GM18499 (cell line): ENCODE results near the gene ANKRD10.
A peak's percentile ranks its signal among the peaks of the same experiment; 100 is the strongest.

Experiments
- ATAC-seq: cut with Tn5 transposase; IDR thresholded peaks from one replicate; pipeline ENCODE4 v1.9.1; 2021; ENCODE audit warnings: moderate number of reproducible peaks; ENCODE audit not compliant: insufficient read depth, unreplicated experiment

The ANKRD10 gene

DNA sequence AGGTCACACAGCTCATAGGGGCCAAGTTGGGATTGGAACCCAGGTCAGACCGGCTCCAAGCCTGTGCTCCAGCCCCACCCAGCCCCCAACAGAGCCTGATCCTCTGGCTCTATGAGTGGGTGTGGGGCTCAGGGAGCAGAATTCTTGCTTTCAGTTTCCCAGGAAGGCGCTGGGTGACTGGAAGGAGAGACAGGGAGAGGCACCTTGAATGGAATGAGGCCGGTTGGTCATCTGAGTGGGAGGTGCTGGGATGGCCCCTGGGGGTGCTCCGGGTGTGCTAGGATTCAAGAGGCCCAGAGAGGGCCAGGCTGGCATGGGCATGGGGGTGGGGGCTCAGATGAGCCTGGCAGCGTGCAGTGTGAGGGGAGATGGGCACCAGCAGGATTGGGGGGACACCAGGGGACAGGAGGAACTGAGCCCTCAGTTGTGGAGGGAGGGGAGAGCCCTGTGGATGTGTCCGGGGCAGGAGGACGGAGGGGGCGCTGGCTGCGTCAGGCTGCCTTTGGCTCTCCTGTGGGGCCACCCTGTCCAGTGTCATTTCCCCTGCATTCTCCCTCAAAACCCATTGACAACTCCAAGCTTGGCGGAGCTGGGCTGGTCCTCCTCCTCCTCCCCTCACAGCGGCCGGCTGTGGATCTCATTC lies 31.2 kb upstream of the ANKRD10 start:
- ATAC-seq, result no peak

DNA sequence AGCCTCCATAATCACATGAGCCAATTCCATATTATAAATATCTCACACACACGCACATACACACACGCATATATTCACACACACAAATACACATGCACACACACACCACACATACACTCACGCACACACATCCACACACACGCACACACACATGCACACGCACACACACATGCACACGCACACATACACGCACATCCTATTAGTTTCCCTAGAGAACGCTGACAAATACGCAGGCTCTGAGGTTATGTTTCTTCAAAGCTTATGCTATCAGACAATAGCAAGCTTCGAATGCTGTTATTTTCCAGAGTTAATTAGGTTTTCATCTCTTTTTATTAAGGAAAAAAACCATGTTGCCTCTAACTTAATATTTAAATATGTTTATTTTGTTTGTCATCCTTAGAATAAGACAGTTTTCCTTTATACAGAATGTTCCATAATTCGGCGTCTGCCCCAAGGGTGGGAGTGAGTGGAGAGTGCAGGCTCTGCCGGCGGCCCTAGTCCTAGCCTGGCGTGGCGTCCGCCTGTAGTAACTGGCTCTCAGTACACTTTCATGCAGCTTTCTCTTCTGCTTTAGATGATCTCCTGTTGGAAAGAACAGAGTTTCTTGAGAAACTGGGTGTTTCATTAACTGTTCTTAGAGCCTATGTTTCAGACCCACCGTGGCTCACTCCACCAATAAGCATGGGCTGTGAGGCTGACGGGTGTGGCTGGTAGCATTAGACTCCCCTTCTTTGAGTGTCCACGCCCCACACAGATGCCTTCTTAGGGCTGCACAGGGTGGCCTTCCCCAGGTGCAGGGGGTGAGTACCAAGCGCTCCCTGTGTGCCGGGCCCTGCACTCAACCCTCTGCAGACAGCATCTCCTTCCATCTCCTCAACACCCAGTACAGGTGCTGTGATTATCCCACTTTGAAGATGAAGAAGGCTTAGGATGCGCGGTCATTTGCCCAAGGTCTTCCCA lies 30.4 kb upstream of the ANKRD10 start:
- no peak for ATAC-seq

DNA sequence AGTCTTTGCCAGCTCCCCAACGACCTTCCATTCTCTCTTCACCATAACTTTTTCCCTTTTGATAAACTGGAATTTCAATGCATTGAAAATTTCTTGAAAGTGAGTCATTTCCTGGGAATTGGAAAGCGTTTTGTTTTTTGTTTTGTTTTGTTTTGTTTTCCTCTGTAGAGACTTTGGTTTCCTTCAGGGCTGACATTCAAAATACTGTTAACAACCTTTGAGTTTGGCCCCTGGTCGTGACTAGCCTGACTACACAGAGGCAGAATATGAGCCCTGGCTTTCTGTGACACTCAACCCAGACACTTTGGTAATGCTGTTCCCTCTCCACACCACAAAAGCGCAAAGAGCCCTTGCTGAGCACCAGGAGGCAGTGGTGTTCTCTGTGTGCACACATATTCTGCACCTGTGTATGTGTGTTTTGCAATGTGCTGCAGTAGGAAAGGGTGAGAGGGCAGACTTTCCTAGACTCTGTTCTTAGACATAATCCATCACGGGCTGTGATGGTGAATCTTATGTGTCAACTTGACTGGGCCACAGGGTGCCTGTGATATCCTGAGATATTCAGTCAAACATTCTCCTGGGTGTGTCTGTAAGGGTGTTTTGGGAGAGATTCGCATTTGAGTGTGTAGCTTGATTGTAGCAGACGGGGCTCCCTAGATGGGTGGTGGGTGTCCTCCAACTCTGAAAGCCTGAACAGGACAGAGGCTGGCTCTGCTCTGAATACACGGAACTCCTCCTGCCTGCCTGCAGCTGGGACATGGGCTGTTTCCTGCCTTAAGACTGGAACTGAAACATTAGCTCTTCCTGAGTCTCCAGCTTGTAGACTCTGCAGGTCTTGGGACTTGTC lies 29.5 kb upstream of the ANKRD10 start:
- peak; percentile 55 for ATAC-seq

DNA sequence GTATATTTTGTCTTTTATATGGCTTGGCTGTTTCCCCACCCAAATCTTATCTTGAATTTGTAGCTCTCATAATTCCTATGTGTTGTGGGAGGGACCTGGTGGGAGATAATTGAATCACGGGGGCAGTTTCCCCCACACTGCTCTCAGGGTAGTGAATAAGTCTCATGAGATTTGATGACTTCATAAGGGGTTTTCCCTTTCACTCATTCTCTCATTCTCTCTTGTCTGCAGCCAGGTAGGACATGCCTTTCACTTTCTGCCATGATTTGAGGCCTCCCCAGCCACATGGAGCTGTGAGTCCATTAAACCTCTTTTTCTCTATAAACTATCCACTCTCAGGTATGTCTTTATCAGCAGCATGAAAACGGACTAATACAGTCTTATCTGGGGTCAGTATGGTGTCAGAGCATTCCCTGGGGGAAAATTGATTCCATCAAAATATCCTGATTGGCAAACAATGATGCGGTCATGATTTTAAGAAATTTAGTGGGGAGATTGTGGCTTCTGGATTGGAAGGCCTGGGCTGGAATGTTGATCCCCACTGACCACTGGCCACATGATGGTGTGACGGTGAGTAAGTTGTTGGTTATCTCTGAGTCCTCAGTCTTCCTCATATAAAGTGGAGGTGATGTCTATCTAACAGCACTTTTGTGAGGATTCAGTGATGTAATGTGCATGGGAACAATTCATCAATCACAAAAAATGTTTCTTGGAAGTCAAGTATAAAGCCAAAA lies 27.5 kb upstream of the ANKRD10 start:
- ATAC-seq, result peak; percentile 61

DNA sequence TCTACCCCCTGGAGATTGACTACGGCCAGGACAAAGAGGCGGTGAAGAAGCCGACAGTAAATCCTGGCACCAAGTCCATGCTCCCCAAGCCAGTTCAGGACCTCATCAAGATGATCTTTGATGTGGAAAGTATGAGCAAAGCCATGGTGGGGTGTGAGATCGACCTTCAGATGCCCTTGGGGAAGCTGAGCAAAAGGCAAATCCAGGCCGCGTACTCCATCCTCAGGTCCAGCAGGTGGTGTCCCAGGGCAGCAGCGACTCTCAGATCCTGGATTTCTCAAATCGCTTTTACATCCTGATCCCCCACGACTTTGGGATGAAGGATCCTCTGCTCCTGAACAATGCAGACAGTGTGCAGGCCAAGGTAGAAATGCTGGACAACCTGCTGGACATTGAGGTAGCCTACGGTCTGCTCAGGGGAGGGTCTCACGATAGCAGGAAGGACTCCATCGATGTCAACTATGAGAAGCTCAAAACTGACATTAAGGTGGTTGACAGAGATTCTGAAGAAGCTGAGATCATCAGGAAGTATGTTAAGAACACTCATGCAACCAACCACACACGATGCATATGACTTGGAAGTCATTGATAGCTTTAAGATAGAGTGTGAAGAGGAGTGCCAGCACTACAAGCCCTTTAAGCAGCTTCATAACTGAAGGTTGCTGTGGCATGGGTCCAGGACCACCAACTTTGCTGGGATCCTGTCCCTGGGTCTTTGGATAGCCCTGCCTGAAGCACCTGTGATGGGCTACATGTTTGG lies 24.0 kb upstream of the ANKRD10 start:
- ATAC-seq, result no peak

DNA sequence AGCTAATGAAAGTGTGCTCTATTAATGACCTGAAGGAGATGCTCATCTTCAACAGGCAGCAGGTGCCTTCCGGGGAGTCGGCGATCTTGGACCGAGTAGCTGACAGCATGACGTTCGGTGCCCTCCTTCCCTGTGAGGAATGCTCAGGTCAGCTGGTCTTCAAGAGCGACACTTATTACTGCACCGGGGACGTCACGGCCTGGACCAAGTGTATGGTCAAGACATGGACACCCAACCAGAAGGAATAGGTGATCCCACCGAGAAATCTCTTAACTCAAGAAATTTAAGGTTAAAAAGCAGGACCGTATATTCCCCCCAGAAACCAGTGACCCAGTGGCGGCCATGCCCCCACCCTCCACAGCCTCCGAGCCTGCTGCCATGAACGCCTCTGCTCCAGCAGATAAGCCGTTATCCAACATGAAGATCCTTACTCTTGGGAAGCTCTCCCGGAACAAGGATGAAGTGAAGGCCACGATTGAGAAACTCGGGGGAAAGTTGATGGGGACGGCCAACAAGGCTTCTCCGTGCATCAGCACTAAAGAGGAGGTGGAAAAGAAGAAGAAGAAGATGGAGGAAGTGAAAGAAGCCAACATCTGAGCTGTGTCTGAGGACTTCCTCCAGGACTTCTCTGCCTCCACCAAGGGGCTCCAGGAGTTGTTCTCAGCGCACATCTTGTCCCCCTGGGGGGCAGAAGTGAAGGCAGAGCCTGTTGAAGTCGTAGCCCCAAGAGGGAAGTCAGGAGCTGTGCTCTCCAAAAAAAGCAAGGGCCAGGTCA lies 22.8 kb upstream of the ANKRD10 start:
- ATAC-seq, result no peak

DNA sequence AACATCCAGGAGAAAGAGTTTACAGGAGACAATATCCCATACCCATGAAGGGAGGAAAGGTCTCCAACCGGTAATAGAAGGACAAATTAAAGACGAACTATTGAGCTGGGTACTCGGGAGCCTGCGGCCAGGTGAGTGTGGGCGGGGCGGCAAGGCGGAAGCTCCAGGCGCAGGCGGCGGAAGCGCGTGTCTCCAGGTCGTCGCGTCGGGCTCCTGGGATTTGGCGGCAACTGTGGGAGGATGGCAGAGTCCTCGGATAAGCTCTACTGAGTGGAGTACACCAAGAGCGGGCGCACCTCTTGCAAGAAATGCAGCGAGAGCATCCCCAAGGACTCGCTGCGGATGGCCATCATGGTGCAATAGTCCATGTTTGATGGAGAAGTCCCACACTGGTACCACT lies 21.6 kb upstream of the ANKRD10 start:
- ATAC-seq, result no peak

DNA sequence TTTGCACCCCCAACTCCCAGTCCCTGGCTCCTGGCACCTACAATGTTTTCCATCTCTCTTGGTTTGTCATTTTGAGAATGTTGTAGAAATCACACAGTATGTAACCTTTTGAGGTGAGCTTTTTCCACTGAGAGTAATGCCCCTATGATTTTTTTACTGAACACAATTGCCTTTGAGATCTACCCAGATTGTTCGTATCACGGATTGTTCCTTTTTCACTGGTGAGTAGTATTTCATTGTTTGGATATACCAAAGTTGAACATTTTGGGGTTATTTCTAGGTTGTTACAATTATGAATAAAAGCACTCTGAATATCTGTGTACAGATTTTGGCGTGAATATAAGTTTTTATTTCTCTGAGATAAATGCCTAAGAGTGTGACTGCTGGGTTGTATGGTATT lies 17.7 kb upstream of the ANKRD10 start:
- ATAC-seq, result no peak

DNA sequence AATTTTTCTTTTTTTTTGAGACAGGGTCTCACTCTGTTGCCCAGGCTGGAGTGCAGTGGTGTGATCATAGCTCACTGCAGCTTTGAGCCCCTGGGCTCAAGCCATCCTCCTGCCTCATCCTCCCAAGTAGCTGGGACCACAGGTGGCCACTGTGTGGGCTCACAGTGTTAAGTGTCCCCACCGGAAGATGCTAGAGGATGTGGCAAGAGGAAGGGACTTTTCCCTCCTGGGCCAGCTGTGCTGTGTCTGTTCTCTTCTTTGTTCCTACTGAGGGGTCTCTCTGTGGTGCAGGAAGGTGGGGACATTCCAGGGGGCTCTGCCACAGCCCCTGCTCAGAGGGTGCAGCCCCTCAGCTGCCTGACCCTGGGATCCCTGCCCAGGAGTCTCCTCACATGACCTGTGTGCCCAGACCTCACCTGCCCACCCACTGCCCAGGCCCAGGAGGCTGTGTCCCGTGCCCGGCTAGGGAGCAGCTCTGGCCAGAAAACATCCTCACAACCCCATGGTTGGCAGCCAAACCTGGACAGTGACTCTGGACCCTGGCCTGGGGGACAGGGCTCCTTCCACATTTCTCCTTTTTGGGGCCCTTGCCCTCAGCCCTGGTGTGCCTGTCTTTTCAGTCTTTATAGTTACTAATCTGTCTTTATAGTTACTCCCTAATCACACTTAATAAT lies 14.4 kb upstream of the ANKRD10 start:
- no peak for ATAC-seq

DNA sequence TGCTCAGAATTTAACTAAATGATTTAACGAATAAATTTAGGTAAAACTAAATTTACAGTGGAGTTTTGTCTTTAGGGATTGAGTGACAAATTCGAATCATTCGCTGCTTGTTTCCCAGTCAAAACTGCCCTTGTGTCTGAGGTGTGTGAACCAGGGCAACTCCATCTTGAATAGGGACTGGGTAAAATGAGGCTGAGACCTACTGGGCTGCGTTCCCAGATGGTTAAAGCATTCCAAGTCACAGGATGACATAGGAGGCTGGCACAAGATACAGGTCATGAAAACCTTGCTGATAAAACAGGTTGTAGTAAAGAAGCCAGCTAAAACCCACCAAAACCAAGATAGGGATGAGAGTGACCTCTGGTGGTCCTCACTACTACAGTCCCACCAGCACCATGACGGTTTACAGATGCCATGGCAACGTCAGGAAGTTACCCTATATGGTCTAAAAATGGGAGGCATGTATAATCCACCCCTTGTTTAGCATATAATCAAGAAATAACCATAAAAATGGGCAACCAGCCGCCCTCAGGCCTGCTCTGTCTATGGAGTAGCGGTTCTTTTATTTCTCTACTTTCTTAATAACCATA lies 10.2 kb upstream of the ANKRD10 start:
- ATAC-seq, result no peak

DNA sequence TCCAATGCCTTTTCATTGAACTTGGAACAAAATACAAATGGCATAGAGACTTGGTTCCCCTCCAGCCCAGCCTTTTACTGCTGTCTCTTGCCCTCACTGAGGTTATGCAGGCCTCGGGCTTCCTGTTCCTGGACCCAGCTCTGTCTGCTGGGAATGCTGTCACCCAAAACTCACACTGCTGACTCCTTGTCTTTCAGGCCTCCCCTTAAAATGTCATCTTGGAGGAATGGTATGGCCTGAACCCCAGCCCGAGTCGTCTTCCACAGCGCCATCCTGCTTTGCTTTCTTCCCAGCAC lies 9.7 kb upstream of the ANKRD10 start:
- no peak for ATAC-seq

DNA sequence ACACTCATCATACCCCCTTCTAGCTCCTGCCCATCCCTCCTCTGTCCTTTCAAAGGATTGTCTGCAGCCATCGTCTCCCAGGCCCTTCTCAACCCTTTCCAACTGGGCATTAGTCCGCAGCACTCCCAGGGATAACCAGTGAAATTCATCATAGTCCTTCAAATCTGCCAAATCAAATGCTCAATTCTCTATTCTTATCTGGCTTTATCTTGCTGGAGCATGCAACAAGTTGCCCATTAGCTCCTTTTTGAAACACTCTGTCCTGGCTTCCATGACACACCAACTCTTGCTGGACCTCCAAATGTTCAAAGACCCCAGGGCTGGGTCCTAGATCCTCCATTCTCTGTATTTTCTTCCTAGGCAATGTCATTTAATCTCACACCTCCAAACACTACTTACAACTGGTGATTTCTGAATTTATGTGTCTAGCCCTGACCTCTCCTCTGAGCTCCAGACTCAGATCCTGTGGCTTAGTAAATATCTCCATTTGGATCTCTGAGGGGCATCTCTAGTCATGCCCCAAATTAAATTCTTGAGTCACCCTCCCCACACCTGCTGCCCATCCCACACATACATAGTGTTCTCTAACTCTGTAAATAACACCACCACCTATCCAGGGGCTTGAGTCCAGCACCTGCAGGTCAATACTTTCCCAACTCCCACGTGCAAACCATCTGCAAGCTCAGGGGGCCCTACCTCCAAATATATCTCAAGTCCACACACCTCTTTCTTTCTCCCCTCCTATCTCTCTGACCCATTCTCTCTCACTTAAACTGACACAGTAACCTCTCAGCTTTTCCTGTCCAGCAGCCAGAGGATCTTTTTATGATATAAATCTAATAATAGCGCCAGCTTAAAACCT lies 9.1 kb upstream of the ANKRD10 start:
- ATAC-seq, result no peak

DNA sequence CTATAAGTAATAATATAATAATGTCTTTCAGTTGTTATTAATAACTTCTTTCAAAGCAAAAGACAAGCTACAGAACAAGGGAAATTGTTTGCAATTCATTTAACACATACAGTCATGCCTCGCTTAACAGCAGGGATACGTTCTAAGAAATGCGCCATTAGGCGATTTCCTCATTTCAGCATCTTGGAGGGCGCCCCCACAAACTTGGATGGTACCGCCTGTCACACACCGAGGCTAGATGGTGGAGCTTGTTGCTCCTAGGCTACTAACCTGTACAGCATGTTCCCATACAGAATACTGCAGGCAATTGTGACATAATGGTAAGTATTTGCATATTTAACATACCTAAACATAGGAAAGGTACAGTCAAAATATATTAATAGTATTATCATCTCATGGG lies 8.2 kb upstream of the ANKRD10 start:
- no peak for ATAC-seq

DNA sequence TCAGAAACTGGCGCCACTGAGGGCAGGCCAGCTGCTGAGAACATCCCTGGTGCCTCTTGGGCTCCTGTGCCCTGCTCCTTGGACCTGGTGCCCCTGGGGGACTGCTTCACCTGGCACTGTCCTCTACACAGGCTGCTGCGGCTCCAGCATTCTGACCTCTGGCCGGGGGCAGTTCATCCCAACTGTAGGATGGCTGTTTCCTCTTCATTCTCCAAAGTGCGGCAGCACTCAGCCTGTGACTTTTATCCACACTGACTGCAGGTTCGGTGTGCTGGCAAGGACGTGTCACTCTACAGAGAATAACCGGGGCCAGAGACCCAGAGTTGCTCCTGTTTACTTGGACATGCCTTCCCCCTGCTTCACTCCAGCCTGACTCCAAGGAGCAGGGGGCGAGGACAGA lies 7.6 kb upstream of the ANKRD10 start:
- no peak for ATAC-seq

DNA sequence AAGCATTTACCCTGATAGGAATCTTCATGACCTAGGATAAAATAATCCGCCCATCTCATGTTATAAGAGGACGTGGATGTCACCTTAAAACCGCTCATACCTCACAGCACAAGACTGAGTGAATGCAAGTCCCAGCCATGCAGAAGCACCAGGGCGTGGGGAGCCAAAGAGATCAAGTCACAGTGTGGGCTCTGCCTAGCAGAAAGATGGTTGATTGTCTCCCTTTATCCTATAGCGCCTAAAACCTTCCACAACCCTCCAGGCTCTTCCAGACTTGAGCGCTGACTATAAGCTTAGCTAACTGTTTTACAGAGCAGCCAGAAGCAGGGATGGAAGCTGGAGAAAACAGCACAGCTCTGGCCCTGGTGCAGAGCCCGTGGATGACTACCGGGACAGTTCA lies 6.8 kb upstream of the ANKRD10 start:
- no peak for ATAC-seq

DNA sequence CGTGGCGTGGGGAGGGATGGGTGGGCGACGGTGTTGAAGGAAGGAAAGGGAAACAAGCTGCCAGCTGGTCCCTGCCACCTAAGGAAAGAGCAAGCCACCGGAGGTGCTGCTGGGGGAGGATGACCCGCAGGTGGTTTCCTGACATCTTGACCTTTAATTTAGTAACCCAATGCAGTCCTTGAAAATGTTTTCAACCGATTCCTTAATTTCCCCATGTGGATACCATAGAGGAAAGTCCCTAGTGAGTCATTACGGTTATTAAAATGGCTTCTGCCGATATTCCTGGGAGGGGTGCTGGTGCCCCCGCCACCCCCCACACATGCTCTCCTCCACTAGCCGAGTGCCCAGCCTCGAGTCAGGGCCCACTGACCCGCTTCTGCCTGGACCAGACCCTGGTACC lies 6.3 kb upstream of the ANKRD10 start:
- ATAC-seq, result no peak

DNA sequence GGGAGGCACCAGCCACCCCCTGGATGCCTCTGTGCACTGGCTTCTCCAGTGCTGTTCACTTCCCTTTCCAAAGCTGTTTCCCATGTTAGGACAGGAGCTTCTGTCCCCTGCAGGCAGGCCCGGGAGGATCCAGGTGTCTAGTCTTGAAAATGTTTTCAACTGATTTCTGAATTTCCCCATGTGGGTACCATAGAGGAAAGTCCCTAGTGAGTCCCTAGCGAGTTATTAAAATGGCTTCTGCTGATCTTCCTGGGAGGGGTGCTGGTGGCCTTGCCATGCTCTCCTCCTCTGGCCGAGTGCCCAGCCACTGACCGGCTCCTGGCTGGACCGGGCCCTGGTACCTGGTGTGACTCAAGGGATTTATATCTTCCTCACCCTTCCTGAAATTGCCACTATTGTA lies 5.2 kb upstream of the ANKRD10 start:
- no peak for ATAC-seq
